ENCODE results near the gene SESN1. TPM values are rescaled to one million over a fixed set of nuclear protein-coding genes. Genes with fewer than 3 reads are reported as not detected.

Gene SESN1
- total and polyA plus RNA-seq, 3 donors from 2014 or later, result 82.0 to 152 (median 132) TPM

GRCh38 chr6:109081516-109082187 lies 13.0 kb downstream of the SESN1 start:
- intact Hi-C loops (cut with DNase I; ENCODE audit: low total_unique reads), result no loop called here
- Histone ChIP-seq H3K36me3 (ENCODE audit: low read depth, missing control alignments) (no peaks in the 10 kb centered on the region), H3K4me1 (peaks cover 23% of the 10 kb centered on the region), H3K27me3 (no peaks in the 10 kb centered on the region), H3K9me3 (no peaks in the 10 kb centered on the region), H3K4me3 (no peak overlapping the region), H3K27ac (peak overlapping the region in 1 of 2 donors; percentile 31)
- no peak for DNase-seq
- WGBS, 2 donors, result 59 to 62% methylated on average over 4 of the region's 4 CpGs
- TF ChIP-seq POLR2A (IDR thresholded peaks at IDR 0.05), result no peak
- TF ChIP-seq CTCF (IDR thresholded peaks at IDR 0.05), result no peak

- DNase-seq, result no peak
- Histone ChIP-seq H3K27ac (no peak overlapping the region), H3K4me3 (no peak overlapping the region), H3K27me3 (no peaks in the 10 kb centered on the region), H3K9me3 (no peaks in the 10 kb centered on the region), H3K36me3 (ENCODE audit: low read depth, missing control alignments) (no peaks in the 10 kb centered on the region), H3K4me1 (peaks cover 23% of the 10 kb centered on the region)
- intact Hi-C loops (cut with DNase I; ENCODE audit: low total_unique reads), result no loop called here
- 30 to 37% methylated on average over 1 of the region's 1 CpG for WGBS, 2 donors
- TF ChIP-seq CTCF (IDR thresholded peaks at IDR 0.05) (no peak), POLR2A (IDR thresholded peaks at IDR 0.05) (no peak)
These were observed 13.6 kb downstream of the SESN1 start for GRCh38 chr6:109081026-109081425.

GRCh38 chr6:109079981-109080380 lies 14.7 kb downstream of the SESN1 start:
- DNase-seq, result peak; percentile 57
- Histone ChIP-seq H3K36me3 (ENCODE audit: low read depth, missing control alignments) (no peaks in the 10 kb centered on the region), H3K27ac (peak overlapping the region in 1 of 2 donors; percentile 26), H3K4me1 (peaks cover 23% of the 10 kb centered on the region), H3K9me3 (no peaks in the 10 kb centered on the region), H3K4me3 (no peak overlapping the region), H3K27me3 (no peaks in the 10 kb centered on the region)
- TF ChIP-seq POLR2A (IDR thresholded peaks at IDR 0.05) (no peak), CTCF (IDR thresholded peaks at IDR 0.05) (no peak)
- WGBS, 2 donors, result 23 to 31% methylated on average over 4 of the region's 4 CpGs
- intact Hi-C loops (cut with DNase I; ENCODE audit: low total_unique reads), result no loop called here

GRCh38 chr6:109076377-109076776 lies 18.3 kb downstream of the SESN1 start:
- no peak overlapping the region for H3K4me3 ChIP-seq
- TF ChIP-seq POLR2A (IDR thresholded peaks at IDR 0.05), result no peak
- TF ChIP-seq CTCF (IDR thresholded peaks at IDR 0.05), result no peak
- H3K9me3 ChIP-seq, result no peaks in the 10 kb centered on the region
- intact Hi-C loops (cut with DNase I; ENCODE audit: low total_unique reads), result no loop called here
- 75 to 77% methylated on average over 3 of the region's 3 CpGs for WGBS, 2 donors
- no peaks in the 10 kb centered on the region for H3K27me3 ChIP-seq
- DNase-seq, result no peak
- no peak overlapping the region for H3K27ac ChIP-seq
- peaks cover 16% of the 10 kb centered on the region for H3K4me1 ChIP-seq
- no peaks in the 10 kb centered on the region for H3K36me3 ChIP-seq (ENCODE audit: low read depth, missing control alignments)

- intact Hi-C loops (cut with DNase I; ENCODE audit: low total_unique reads), result no loop called here
- TF ChIP-seq POLR2A (IDR thresholded peaks at IDR 0.05) (no peak), CTCF (IDR thresholded peaks at IDR 0.05) (no peak)
- DNase-seq, result no peak
- Histone ChIP-seq H3K9me3 (no peaks in the 10 kb centered on the region), H3K27me3 (no peaks in the 10 kb centered on the region), H3K4me1 (peaks cover 12% of the 10 kb centered on the region), H3K4me3 (no peak overlapping the region), H3K27ac (no peak overlapping the region), H3K36me3 (ENCODE audit: low read depth, missing control alignments) (no peaks in the 10 kb centered on the region)
These were observed 18.7 kb downstream of the SESN1 start for GRCh38 chr6:109075934-109076333.
